Amygdala (tissue), 56 donors: ENCODE results near the gene WNT2.
"Not testable (repeated sequence)": the region's sequence is repeated elsewhere in the genome, so short reads cannot be mapped to it uniquely, and the experiment has no call there.

ENCODE experiments used
- DNase-seq, 56 donors: peaks; one replicate each; lab custom pipeline; 2025; lab: John Stamatoyannopoulos, UW

Gene WNT2

DNA sequence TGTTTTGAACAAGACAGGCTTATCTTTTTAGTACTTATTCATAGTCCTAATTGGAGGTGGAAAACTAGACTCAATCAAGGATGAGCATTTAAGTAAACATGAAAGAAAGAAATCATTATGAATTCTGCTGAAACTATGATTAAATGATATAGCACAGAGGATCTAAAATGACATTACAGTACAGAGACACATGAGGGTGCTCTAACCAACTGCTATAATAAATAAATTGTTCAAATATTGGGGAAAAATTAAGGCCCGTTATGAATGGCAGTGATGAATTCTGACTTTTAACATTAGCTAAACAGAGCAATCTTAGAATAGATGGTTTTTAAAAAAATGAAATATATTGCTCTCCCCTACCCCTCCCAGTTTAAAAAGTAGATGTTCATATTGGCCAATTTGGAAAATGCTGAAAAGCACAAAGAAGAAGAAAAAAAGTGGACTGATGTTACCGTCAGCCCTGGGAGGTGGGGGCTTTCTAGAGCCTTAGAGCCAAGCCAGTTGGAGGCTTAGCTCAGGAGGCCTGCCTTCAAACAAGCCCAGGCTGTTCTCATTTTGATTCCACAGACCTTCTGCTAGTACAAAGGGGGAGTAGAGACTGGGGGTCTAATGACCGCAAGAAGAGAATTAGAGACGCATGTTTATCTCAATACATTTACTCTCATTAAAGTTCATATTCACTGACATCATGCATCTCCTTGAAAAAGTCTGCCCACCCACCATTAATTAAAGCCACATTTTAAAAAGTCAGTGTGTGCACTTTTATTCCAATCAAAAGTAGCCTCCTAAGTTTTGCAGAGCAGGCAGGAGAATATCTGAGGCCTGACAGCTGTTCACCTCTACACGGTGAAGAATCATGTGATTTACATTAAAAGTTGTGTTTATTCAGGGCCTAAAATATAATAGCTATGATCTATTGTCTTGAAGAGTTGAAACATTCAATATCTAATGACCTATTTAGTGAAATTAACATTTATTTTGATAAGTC lies 10.0 kb downstream of the WNT2 start:
- no peak for DNase-seq

DNA sequence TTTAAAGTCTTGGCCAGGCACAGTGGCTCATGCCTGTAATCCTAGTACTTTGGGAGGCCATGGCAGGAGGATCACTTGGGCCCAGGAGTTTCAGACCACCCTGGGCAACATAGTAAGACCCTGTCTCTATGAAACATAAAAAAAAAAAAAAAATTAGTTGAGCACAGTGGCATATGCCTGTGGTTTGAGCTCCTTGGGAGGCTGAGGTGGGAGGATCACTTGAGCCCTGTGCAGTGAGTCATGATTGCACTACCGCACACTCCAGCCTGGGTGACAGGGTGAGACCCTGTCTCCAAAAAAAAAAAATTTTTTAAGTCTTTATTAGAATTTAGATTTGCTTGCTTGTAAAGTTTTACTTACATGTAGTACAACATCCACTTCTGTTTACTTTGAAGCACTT lies 14.0 kb downstream of the WNT2 start:
- DNase-seq = no peak

DNA sequence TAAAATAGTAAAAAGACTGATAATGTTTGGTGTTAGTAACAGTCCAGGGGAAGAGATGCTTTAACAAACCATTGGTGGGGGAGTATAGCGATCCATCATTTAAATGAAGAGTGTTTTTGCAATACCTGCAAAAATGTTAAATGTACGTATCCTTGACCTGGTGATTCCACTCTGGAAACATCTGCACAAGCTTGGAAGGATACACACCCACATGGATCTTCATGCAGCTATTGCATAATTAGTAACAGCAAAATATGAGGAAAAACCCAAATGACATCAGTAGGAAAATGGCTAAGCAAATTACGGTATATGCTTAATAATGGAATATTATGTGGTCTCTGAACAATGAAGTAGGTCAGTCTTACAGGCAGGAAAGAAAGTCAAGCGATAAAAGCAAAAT lies 20.5 kb downstream of the WNT2 start:
- no peak for DNase-seq

DNA sequence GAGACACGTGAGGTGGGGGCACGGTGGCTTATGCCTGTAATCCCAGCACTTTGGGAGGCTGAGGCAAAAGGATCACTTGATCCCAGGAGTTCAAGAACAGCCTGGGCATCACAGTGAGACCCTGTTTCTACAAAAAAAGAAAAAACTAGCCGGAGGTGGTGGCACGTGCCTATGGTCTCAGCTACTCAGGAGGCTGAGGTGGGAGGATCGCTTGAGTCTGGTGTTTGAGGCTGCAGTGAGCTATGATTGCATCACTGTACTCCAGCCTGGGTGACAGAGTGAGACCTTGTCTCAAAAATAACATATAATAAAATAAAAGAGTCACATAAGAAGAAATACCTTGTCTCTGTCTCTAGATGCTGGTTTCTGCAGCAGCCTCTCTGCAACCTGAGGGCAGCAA lies 22.4 kb downstream of the WNT2 start:
- DNase-seq = not testable (repeated sequence)

DNA sequence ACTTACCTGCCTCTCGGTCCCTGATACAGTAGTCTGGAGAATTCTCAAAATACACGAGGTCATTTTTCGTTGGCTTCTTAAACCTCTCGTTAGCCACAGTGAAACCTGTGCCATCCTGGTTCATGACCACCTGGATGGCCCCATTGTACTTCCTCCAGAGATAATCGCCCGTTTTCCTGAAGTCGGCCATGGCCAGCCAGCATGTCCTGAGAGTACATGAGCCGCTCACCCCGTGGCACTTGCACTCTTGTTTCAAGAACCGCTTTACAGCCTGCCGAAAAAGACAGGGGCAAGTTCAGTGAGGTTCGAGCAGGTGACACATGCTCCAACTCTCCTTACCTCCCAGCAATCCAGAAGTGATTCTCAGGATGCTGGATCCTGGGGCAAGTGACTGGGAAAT lies 25.3 kb downstream of the WNT2 start:
- no peak for DNase-seq

DNA sequence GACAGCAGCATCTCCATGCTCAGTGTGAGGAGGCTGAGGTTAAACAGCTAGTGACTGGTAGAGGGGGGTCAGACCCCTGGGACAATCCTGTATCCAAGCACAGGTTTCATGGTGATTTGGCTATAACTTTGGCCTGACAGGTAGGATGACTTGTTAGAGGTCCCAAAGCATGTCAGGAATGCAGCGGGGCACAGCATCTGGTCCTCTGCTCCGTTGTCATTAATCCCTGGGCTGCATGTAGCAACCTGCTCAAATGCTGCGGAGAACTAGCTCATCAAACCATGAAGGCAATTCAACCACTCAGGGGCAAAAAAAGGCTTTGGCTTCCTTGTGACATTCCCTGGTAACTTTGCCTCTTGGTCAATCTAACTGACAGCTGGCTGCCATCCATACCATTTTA lies 26.8 kb downstream of the WNT2 start:
- no peak for DNase-seq

DNA sequence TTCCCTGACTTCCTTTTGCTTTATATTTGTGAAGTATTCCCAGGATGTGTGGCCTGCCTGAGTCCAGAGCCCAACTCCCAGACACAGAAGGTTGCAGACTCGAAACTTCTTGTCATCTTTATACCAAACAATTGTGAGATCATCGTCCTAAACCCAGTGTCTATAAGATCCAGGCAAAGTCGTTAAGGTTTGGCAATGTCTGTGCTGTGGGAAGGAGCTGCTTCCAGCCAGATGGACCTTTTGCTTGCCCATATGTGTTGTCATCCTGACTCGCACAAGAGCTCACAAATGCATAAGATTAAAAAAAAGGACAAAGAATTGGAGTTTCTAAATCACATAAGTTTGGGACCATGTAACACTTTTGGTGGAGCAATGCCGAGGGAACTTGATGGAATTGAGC lies 37.0 kb downstream of the WNT2 start:
- DNase-seq = no peak

DNA sequence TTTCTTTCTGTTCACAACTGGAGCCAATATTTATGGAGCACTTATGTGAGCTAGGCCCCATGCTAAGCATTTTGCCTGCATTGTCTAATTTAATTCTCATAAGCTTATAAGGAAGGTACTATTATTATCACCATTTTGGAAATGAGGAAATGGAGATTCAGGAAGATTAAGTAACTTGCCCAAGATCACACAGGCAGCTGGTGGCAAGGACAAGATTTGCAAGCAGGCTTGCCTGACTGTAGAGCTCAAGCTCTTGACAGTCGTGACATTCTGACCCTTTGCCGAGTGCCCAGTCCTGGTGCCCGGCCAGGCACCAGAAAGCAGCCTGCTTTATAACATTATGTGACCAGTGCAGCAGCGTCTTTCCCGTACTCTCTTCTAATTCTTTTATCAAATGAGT lies 38.2 kb downstream of the WNT2 start:
- DNase-seq = no peak

DNA sequence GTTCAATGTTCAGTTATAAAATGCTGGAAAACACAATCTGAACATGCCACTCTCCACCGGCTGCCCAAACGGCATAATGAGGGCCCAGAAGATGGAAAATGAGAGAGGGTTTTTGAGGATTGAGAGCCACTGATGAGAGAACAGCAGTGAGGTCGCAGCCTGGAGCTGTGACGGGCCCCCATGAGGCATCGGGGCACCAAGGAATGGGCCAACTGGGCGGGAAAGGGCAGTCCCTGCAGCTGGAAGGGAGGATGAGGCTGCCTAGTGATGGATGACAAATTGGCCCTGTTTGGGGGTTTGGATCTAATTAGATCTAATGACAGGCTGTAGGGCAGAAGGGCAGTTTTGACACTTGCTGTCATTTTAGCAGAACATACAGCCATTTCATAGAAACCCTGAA lies 39.1 kb downstream of the WNT2 start:
- DNase-seq = peak in 4 of 56 donors; percentile 6 to 16 (median 10)

DNA sequence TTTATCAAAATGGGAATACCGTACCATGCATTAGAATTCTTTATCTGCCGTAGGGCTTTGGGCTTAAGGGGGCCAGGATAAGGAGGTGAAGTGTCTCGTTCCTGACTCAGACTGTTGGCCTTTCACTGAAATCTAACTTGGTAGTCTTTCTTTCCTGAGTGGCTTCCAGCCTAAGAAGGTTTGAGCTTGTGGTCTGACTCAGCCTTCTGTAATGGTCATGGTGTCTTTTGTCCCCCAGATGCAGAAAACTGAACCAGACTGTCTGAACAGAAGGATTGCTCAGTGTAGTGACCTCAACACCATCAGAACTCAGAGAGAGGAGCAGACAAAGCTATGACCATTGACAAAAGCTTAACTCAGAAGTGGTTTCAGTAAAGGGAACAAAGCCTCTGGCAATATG lies 39.5 kb downstream of the WNT2 start:
- DNase-seq = no peak

DNA sequence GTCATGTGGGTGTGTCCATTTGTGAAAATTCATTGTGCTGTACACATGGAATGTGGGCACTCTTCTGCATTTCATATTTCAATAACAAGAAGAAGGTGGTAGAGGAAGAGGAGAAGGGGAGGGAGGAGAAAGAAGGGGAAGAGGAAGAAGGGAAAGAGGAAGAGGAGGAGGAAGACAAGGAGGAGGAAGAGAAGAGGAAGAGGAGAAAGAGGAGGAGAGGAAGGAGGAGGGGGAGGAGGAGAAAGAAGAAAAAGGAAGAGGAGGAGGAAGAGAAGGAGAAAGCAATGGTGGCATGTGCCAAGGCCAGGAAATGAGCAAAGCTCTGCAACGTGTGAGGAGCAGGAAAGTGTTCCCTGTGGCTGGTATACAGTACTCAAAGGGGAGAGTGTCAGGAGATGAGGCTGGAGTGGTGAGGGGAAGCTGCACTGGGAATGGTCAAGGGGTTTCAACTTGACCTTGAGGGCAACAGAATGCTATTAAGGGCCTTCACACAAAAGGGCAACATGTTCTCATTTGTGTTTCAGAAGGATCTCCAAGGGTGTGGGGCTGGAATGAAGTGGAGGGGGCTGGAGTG lies 40.5 kb downstream of the WNT2 start:
- no peak for DNase-seq

DNA sequence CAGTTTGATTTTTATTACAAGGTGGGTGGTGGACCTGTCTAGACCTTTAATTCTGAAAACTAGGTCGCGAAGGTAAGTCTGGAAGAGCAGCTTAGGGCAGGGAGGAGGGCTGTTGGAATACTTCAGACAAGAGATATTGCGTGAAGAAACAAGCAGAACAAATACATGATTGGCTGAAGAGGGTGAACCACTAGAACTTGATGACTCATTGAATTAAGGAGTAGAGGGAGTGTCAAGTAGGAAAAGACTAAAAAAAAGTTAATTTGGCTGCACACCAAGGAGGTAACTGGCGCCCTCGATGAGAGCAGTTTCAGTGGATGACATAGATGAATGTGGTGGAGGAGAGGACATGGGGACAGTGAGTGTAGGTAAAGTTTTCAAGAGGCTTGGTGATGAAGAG lies 41.3 kb downstream of the WNT2 start:
- DNase-seq = no peak

DNA sequence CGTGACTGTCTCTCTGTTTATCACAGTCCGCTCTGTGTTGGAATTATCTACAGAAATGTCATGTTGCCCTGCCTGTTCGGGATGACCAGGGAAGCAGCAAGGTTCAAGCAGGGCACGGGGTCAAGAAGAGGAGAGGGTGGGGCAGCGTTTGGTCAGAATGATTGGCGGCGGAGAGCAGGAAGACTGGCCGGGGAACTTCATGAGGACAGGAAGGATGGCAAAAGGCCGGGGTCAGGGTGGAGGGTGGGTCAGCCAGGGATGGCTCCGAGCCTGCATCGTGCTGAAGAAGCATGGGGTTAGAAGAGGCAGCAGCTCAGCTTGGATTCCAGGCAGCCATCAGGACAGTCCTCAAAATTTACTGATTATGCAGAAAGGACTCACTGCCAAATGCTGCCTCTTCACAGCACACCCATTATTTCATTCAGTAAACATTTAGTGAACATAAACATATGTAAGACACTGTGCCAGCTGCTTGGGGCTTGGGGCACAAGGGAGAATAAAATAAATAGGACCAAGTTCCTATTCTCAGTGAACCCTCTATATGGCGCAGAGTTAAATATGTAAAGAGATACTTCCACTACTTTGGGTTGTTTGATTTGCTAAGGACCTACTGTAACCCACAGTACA lies 42.8 kb downstream of the WNT2 start:
- no peak for DNase-seq

DNA sequence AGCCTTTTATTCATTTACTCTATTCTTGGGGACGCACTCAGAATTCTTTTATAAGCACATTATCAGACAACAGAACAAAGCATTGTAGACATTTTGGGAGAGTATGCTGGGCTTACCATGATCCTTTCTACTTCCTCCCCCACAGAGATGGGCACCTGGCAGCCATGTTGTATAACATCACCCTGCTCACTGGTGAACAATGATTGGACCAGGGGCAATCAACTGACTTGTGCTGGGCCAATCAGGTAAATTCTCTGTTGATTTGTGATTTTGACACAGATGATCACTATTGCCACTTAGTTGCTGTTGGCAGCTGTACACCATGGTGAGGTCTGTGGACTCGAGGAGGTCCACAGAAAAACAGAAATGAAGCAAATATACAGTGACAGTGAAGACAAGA lies 43.7 kb downstream of the WNT2 start:
- DNase-seq = no peak

DNA sequence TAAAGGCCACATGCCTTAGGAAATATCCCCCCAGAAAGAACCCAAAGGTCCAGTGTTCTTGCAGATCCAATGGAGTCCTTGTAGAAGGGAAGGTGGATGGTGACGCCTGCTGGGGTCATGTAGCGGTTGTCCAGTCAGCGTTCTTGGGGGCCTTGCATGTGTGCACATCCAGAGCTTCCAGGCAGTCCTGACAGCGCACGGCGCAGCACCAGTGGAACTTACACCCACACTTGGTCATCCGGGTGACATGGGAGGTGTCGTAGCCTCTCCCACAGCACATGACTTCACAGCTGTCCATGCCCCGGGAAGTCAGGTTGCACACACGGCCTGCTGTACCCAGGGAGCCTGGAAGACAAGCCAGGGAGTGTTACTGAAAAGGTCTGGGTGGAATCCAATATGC lies 44.8 kb downstream of the WNT2 start:
- DNase-seq = no peak

DNA sequence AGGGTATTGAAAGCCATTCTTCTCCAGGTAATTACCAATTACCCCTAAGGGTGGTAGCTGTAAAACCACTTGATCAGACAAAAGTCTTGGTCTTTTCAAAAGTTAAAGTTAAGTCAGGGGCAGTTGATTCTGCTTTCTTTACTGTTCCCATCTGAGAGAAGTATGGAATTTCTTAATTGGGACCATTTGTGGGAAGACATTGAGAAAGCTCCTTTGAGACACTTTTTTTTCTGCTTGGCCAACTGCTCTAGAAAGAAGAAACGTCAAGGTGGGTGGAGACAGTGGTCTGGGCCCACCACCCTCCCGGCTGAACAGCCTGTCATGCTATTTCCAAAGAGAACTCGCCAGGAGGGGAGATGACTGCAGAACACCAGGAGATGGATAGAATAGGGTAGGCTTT lies 45.3 kb downstream of the WNT2 start:
- no peak for DNase-seq

DNA sequence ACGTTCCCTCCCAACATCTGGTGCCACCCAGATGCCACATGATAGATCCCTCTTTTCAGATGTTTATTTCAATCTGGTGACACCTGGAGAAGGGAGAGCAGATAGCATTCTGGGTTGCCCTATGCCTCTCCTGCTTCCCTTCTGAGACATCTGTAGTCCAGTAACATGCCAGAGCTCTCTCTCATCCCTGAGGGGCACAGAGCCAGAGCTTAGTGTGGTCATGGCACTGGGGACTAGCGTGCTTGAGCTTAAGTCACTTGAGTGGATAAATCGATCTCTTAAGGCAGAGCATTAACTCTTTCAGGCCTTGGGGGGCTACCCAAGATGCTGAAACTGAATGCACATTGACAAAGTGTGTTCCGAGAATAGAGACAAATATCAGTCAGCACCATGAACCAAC lies 47.9 kb downstream of the WNT2 start:
- no peak for DNase-seq

DNA sequence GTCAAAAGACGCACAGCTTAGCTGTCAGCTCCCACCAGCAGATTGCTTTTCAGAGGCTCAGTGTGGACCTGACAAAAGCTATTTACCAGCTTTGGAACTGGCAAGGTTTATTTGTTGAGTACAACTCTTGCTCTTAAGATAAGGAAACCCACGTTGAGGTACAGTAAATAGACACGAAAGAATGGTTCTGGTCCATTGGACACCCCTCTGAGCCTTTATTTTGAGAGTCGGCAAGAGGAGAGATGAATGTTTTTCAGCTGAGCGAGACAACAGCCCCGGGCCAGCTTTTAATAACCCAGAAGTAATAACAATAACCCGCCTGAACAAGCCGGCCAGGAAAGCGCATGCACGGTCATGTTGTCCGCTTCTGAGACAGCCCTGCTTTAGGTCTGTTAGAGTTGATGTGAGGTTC lies 49.0 kb downstream of the WNT2 start:
- no peak for DNase-seq

DNA sequence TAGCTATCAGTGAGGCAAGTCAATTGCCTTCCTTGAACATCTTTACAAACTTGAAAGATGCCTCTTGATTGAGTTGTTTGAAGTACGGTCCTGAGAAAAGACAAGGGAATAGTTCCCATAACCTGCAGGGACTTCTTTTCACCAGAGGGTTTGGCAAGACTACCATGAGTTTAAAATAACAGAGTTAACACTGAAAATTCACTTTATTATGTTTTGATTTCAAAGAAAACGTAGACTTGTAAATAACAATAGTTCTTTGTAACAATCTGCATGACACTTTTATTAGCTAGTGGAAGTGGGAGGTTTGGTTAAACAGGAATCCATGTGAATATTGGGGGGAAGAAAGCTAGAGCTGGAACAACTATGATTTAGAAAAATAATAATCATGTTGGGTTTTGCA lies 49.5 kb downstream of the WNT2 start:
- DNase-seq = no peak

DNA sequence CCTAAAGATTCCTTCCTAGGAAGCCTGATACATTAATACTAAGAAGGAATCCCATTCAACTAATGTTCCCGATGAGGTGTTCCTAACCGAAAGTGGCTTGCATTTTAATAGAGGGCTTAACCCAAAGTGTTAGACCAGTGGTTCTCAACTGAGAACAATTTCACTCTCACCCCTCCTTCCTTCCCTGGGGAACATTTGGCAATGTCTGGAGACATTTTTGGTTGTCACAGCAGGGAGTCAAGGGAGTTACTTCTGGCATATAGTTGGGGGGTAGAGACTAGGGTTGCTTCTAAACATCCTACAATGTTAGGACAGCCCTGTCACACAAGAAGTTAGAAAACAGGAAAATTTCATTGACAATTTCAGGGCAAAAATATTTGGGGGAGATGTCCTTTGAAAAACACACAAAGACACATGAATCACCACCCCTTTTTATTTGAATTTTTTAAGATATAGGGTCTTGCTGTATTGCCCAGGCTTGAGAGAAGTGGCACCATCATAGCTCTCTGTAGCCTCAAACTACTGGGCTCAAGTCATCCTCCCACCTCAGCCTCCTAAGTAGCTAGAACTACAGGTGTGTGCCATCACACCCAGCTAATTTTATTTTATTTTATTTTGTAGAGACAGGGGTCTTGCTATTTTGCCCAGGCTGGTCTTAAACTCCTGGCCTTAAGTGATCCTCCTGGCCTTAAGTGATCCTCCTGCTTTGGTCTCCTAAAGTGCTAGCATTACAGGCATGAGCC lies 50.7 kb downstream of the WNT2 start:
- DNase-seq = no peak

DNA sequence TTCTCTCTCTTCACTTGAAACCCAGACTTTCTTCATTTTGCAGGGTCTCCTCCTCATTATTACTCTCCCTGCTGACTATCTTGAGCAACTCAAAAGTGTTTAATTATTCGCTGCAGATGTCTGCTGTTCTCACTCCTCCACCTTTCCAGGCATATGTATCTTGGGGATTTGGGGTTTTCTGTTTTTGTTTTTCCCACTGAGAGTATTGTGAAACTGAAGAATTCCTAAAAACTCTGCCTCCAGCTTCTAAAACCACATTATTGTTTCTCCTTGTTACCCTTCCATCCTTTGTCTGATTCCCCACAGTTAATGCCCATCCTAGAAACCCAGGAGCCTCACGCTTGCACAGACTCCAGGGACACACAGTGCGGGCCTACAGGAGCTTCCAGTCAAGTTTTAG lies 51.3 kb downstream of the WNT2 start:
- DNase-seq = no peak
